ENCODE measurements around the gene GAS2L2. TPM values are rescaled to one million over a fixed set of nuclear protein-coding genes. Genes with fewer than 3 reads are reported as not detected.

GAS2L2 gene
- under 1 TPM in 2 of 4 donors, not detected in 2; 0.05 to 0.07 TPM for polyA plus RNA-seq (ENCODE audit: insufficient read length in 4 of 4)

DNA sequence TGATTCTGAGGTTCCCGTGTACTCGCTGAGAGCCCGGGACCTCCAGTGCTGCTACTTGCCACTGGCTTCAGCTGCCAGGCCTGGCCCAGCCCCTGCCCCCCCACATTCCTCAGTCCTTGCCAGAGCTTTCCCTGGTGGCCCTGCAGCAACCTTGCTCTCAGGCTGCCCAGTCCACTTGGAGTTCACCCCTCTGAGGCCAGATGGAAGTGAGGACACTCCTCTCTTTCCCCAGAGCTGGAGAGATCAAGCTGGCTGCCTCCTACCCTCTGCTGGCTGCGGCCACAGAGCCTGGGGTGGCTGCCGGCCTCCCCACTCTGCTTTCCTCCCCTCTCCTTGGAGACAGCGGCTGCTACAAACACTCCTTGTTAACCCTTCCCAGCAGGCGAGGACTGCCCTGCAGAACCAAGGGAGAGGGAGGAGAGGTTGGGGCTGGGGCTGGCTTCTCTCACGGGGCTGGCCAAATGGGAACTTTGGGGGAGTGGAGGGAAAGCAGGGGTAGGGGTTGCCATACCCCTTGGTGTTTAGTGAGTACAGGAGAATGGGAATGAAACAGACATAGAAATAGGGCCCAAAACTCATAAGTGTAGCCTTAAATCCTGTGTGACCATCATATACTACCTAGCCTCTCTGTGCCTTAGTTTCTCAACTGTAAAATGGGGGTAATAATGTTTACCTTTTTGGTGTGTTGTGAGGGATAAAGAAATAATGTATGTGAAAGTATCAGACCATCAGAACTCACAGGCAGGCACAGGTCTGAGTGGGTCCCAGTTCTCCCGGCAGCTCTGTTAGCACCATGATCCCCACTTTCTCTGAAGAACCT, at the start of gene GAS2L2:
TSS of gene GAS2L2 (minus strand) at position 295 of the 820 bp plus-strand sequence. CDS start 389 bp downstream, outside the sequence.
- DNase-seq (ENCODE audit: low read depth in 4 of 4, low spot score in 3 of 4), result no peak

DNA sequence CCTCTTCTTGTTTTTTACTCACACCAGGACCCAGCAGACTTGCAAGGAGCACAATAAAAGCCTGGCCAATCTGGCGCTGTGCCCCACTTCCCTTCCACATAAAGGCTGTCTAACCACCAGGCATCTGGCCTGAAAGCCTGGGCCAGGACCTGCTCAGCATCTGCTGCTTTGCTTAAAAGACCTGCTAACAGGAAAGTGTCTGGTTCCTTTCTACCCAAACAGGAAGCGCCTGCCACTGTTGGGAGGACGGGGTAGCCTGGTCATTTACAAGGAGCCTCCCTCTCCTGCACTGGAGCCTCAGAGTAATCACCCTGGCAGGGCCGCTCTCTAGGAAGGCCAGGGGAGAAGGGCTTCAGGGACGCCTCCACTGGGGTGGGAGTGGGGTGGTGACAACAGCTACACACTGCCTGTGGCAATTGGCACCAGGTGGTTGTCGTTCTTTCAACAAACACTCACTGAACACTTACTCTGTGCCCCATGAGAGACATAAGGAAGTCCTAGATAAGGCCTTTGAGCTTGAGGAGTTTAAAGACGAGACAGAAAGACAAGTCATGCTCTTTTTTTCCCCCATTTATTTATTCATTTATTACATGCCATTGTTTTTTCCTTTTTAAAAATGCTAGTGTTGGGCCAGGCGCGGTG, 48.7 kb upstream of the GAS2L2 start:
- no peak for DNase-seq (ENCODE audit: low read depth in 4 of 4, low spot score in 3 of 4)

DNA sequence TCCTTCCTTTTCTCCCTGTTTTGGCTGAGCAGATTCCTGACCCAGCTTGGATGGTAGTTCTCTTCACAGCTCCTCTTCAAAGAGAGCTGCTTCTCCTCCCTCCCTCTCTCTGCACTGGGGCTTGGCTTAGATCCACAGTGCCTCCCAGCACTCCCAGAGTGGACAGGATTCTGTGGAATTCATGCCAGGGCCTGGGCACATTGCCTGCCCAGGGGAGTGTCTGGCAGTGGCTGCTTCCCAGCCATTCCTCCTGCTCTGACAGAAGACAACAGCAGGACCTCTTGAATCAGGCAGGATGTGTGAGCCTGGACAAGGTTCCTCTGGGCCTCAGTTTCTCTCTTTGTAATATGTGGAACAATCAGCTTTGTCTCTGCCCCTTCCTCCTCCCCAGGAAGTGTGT, 46.9 kb upstream of the GAS2L2 start:
- DNase-seq (ENCODE audit: low read depth in 4 of 4, low spot score in 3 of 4), result no peak

DNA sequence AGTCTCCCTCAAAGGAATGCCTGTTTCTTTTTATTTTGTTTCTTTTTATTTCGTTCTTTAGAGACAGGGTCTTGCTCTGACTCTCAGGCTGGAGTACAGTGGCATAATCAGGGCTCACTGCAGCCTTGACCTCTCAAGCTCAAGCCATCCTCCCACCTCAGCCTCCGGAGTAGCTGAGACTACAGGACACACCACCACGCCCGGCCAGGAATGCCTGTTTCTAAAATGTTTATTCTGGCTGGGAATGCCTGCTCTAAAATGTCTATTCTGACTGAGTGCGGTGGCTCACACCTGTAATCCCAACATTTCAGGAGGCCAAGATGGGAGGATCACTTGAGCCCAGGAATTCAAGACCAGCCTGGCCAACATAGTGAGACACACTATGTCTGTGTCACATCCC, 44.9 kb upstream of the GAS2L2 start:
- no peak for DNase-seq (ENCODE audit: low read depth in 4 of 4, low spot score in 3 of 4)

DNA sequence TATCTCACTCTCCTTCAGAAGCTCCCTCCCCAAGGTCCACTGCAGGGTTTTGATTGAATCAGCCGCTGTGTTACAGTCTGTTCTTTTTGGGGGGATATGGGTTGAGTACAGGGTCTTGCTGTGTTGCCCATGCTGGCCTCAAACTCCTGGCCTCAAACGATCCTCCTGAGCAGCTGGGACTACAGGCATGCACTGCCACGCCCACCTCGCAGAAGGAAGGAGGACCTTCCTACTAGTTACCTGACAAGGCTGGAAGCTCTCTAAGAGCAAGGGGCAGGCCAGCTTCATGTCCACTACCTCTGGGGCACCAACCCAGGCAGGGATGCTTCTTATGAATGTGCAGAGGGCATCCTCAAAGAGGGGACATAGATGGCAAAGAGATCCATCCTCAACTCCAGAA, 44.3 kb upstream of the GAS2L2 start:
- no peak for DNase-seq (ENCODE audit: low read depth in 4 of 4, low spot score in 3 of 4)

DNA sequence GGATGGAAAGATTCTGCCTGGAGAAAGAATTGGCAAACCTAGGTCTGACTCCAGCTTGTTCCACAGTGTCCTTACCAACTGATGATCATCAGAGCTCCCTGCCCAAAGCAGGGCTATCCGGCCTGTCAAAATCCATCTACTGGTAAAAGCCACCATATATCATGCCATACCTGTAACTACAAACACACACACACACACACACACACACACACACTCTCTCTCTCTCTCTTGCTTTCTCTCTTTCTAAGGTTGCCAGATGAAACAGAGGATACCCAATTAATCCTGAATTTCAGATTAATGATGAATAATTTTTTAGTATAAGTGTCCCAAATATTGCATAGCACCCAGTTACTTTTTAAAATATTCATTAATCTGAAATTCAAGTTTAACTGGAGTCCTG, 43.9 kb upstream of the GAS2L2 start:
- no peak for DNase-seq (ENCODE audit: low read depth in 4 of 4, low spot score in 3 of 4)

DNA sequence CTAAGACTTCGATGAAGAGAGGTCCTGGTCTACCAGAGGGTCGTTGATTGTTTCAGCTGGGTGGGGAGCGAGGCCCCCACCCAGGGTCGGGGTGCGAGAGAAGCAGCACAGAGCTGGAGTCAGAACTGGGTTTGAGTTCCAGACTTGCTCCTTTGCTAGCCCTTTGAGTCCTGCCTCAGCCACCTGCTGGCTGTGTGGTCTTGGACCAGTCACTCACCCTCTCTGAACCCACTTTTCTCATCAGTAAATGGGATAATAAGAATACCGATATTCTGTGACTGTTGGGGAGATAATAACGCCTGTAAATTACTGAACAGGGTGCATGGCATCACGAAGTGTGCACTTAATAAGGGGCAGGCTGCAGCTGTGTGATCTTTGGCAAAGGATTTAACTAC, 42.8 kb upstream of the GAS2L2 start:
- DNase-seq (ENCODE audit: low read depth in 4 of 4, low spot score in 3 of 4), result no peak

DNA sequence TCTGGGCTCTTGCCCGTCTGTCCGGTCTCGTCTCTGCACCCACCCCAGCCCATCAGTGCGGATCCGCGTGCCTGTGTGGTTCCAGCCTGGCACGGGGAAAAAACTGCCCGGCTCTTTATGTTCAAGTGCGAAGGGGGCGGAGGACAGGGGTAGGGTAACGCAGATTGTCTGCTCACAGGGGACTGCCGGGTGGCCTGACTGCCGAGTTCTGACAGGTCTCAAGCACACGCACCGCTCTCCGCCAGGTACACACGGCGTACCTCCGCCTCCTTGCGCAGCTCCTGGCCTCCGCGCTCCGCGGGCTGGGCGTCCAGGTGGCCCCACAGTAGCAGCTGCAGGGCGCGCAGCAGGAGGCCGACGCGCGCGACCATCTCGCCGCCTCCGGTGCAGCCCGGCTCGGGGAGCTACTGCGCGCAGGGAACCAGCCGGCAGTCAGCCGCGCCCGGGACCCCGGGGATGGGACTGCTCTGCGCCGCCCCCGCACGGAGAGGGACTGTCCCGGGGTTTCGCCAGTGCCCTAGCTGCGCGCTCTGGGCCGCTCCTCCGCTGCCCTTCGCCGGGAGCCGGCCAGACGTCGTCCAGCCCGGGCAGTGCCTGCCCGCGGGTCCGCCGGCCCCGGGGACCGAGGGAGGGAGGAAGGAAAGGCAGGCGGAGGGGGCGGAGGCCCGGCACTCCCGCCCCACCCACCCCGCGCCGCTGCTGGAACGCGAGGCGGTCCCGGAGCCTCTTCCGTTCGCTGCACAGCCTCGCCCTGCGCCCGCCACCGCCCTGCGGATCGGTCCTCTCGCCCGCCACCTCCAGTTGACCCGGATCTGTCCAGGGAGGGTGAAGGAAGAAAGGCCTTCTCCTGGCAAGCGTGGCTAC, 42.2 kb upstream of the GAS2L2 start, which contains the start of gene MMP28:
TSS of gene MMP28 (minus strand) at position 635 of the 864 bp plus-strand sequence. CDS start at position 371, 264 bp downstream.
- no peak for DNase-seq (ENCODE audit: low read depth in 4 of 4, low spot score in 3 of 4)

DNA sequence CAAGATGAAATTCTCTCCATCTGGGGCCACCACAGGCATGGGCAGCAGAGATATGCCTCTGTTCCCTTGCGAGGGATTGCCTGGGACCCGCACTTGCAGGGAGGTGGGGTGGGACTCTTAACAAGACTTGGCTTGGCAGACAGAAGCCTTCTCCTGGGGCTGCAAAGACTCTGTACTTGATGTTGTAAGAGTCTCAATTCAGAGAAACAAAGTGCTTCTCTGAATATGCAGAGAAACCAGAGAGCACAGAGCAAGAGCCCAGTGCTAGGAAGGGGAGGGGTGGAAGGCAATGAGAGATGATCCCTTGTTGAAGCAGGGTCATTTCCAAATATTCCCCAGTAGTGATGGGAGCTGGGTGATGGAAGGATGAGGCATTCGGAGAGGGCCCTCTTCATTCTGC, 40.2 kb upstream of the GAS2L2 start:
- no peak for DNase-seq (ENCODE audit: low read depth in 4 of 4, low spot score in 3 of 4)

DNA sequence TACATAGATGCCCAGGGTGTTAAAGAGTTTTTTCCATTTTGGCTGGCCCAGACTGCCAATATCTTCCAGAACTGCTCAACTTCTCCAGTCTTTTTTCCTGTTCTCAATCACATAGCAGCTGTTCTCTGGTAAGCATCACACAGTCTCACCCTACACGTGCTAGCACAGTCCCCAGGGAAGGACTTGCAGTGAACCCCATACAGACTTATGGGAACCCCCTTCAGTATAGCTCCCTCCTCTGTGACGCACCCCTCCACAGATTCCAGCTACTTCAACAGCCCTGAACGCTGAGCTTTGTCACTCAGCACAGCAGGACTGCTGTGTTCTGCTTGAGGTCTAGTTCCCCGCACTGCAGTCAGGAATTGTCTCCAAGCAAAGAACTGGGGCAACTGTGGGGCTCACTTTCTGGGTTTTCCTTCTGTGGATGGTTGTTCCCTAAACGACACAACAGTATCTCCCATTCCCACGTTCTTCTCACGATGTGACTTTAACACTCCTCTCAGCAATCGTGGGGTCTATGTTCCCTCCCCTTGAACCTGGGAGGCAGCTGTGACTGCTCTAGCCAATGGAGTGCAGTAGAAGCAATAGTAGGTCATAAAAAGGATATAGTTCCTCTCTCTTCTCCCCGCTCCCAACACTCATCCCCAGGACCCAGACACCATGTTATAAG, 38.8 kb upstream of the GAS2L2 start:
- DNase-seq (ENCODE audit: low read depth in 4 of 4, low spot score in 3 of 4), result no peak

DNA sequence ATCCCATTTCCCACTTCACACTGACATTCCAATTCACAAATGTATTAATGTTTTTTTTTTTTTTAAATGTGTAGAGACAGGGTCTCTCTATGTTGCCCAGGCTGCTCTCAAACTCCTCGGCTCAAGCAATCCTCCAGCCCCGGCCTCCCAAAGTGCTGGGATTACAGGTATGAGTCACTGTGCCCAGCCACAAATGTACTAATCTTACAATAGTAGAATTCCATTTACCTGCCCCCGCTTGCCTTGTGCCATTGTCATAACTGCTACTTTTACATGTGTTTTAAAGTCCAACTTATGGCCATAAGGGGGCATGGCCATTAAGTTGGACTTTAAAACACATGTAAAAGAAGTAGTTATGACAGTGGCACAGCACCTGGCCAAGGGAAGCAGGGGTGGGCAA, 37.8 kb upstream of the GAS2L2 start:
- no peak for DNase-seq (ENCODE audit: low read depth in 4 of 4, low spot score in 3 of 4)

DNA sequence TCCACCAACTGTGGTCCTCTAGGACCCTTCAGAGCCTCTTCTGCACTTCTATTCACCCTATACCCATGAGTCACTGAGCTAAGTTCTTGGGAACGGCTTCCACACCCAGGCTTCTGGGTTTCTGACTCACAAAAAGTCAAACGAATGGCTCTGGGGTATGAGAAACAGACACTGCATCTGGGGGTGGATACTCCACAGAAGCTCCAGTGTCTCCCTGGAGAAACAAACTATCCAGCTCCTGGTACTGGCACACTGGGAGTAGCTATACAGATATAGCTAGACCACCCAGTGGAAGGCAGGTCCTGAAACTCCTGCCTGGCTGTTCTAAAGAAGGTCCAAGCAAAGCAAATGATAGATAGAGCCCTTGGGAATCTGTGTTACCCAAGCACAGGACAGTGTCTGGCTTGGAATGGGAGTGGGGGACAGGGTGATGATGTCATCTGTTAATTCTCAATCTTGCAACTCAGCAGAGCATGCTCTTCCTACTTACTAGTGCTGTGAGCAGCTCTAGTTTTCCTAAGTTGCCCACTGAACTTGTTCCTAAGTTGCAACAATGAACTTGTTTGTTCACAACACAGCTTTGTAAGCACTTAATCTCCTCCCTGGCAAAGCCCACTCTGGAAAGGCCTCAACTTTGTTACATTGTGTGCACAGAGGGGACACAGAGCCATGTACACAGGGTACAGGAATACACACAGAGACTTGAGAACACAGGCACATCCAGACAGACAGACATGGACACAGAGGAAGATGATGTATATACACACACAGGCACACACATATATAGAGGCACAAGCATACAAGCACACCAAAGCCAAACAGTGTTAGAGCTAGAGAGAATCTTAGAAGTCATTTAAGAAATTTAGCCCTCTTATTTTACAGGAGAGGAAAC, 35.7 kb upstream of the GAS2L2 start:
- no peak for DNase-seq (ENCODE audit: low read depth in 4 of 4, low spot score in 3 of 4)

DNA sequence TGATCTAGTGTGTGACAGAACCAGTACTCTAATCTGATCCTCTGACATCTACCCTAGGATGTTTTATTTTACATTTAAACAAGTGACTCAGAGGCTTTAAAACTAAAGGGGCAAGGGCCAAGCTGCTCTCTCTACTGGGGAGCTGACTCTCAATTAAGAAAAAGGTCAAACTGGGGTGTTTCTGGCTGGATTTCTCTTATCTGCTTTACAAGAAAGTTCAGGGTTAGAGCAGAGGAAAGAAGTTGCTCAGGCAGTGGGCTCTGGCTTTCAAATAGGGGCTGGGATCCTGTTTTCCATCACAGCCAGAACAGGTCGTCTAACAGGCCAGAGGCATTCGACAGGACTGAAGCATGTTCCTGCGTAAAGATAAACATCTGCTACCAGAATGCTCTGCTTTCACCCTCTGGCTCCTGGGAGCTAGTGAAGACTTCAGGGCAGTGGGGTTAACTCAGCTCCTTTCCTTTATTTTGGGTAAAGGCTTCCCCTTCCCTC, 33.9 kb upstream of the GAS2L2 start:
- DNase-seq (ENCODE audit: low read depth in 4 of 4, low spot score in 3 of 4), result no peak

DNA sequence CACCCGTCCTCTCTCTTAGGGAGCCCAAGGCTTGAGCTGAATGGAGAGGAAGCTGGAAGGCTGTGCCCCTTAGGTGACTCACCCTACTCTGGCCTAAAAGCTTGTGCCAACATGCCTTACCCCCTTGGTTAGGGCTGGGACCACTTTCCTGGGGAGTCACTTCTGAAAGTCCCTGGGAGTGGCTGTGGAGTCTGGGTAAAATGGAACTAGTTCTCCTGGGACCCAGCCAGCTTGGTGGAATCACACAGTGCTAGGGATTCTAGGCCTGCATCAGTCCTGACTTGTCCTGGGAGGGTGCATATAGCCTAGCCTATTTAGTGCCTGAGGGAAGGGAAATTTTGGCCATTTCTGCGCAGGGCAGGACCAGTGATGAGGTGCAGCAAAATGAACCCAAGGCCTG, 31.9 kb upstream of the GAS2L2 start:
- DNase-seq (ENCODE audit: low read depth in 4 of 4, low spot score in 3 of 4), result no peak

DNA sequence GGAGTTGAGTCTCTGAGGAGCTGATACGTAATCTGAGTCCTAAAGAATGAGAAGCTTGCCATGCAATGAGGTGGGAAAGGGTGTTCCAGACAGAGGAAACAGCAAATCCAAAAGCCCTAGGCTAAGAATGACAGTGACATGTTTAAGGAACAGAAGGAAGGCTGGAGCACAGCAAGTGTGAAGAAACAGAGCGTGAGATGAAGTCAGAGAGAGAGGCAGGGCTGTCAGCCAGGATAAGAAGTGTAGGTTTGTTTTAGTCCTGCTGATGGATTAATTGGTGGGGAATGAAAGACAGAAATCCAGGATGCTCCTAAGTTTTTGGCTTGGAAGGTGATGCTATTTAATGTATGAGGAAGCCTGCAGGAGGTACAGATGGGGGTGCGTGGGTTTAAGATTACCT, 27.9 kb upstream of the GAS2L2 start:
- no peak for DNase-seq (ENCODE audit: low read depth in 4 of 4, low spot score in 3 of 4)

DNA sequence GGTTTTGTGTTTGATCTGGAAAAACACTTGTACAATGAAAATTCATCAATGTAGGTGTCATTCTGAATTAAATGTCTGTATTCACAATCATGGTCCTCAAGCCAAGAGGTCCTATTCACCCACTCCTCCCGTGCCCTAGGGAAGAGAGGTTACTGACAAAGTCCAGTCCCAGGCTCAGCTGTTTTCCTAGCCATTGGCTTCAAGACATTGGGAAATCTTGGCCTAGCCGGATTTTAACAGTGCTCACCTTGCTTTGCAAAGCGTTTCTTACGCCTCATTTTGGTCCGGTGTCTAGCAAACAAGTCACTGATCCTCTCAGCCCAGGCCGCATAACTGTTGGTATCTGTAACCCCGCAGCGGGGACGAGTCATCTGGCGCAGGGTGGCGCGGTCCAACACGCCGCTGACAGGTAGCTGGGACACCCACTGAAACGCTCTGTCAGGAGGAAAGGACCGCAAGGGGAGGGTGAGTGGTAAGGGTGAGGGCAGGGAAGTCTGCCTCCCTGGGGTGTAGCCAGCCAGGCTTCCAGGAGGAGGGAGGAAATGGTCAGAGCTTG, 25.7 kb upstream of the GAS2L2 start:
- DNase-seq (ENCODE audit: low read depth in 4 of 4, low spot score in 3 of 4), result no peak

DNA sequence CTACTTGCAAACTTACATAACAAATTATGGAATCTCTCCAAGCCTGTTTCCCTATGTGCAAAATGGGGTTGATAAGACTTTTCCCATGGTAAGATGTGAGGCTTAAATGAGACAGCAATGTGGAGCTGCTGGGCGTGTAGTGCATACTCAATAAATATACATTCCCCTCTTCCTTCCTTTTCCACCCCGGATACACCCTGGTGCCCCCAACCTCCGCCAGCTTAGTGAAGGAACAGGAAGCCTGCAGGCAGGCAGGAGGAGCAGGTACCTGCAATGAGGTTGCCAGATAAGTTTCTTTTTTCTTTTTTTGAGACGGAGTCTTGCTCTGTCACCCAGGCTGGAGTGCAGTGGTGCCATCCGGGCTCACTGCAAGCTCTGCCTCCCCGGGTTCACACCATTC, 22.5 kb upstream of the GAS2L2 start:
- no peak for DNase-seq (ENCODE audit: low read depth in 4 of 4, low spot score in 3 of 4)

DNA sequence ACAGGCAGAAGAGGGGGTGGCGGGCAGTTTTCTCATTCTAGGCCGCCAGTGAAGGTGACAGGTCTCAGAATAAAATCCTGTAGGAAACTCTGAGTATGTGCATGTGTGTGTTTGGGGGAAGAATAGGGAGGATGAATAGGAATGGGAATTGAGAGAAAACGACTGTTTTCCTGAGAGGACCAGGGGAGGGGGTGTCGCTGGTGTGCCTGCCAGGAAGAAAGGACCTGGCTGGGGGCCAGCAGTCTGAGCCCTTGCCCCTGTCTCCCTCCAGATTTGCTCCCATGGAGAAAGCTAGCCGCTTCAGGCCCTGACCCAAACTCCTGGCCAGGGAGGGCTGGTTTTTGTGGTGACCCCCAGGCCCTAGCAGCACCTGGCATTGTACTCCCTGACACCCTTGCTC, 22.0 kb upstream of the GAS2L2 start:
- DNase-seq (ENCODE audit: low read depth in 4 of 4, low spot score in 3 of 4), result no peak

DNA sequence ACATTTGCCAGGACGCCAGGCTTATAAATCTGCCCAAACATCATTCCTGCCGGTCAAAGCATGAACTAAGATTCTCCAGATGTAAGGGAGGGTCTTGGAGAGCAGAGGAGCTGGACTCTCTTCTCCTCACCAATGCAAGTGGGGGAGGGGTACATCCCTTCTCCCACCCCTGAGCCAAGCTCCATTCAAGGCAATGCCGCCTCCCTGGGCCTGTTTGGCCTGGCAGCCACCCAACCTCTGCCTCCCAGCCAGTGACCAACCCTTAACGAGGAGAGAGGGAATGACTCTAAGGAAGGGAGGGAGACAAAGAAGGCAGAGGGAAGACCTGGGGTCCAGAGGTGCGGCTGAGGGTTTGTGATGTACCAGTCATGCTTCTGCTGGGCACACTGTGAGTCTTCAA, 21.5 kb upstream of the GAS2L2 start:
- no peak for DNase-seq (ENCODE audit: low read depth in 4 of 4, low spot score in 3 of 4)

Data from right renal pelvis (tissue), 4 donors.